Retinal pigment epithelial cell (primary cell): ENCODE measurements around the gene MAD1L1.

ENCODE experiments used
- DNase-seq: peaks from one replicate; pipeline ENCODE4 v3.0.0-alpha.2; 2010; ENCODE audit warnings: low read depth
- H3K4me3 ChIP-seq: 2 replicates; pipeline ENCODE4 v1.5.1; 2011; ENCODE audit warnings: mild to moderate bottlenecking, low read length, control low read depth, moderate library complexity
- TF ChIP-seq, protein P1 (sequence below): conservative IDR thresholded peaks from 2 replicates; pipeline ENCODE4 v1.5.1; 2011; ENCODE audit warnings: low read depth, low read length, control low read depth, inconsistent platforms

The MAD1L1 gene

DNA sequence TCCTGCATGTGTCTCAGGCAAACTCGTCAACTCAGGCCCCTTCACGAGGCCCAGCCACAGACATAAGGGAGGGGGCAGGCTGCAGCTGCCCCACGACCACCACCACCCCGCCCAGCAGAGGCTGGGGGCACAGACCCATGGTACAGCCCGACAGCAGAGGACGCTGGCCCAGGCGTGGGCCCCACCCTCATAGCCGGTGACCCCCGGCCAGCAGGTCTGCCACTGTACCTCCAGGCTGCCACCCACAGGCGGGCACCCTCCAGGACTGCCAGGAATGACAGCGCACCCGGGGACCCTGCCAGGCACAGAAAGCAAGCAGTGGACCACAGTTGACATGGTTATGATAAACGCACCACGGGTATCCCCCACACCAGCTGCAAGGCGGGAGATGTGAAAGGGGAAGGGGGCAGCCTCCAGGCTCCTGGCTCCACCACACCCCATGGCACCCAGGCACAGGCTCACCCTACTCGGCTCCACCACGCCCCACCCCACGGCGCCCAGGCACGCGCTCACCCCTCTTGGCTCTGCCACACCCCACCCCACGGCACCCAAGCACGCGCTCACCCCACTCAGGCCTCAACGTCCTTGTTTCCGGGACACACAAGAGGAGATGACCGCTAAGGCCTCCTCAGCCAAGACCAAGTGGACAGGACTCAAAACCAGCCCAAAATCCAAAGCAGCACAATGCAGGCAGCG is 135.9 kb downstream of the MAD1L1 start:
- TF ChIP-seq, protein P1, sequence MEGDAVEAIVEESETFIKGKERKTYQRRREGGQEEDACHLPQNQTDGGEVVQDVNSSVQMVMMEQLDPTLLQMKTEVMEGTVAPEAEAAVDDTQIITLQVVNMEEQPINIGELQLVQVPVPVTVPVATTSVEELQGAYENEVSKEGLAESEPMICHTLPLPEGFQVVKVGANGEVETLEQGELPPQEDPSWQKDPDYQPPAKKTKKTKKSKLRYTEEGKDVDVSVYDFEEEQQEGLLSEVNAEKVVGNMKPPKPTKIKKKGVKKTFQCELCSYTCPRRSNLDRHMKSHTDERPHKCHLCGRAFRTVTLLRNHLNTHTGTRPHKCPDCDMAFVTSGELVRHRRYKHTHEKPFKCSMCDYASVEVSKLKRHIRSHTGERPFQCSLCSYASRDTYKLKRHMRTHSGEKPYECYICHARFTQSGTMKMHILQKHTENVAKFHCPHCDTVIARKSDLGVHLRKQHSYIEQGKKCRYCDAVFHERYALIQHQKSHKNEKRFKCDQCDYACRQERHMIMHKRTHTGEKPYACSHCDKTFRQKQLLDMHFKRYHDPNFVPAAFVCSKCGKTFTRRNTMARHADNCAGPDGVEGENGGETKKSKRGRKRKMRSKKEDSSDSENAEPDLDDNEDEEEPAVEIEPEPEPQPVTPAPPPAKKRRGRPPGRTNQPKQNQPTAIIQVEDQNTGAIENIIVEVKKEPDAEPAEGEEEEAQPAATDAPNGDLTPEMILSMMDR, result no peak
- H3K4me3 ChIP-seq, result no peak overlapping the region
- DNase-seq, result no peak

DNA sequence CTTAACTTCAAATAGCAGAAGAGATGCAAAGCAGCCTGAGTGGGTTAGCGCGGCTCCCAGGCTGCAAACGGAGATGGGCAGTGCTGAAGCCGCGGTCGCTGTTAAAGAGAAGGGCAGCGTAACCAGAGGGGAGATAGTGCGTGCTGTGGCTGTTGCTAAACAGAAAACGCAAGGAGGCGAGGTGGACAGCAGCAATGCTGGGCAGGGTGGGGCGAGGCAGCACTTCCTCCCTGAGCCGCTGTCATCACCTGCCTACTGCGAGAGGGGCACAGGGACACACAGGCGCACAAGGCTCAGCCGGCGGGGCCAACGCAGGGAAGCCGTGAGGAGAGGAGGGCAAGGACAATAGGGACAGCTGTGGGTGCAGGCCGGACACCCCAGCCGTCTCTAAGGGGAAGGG is 137.3 kb downstream of the MAD1L1 start:
- TF ChIP-seq, protein P1, result no peak
- H3K4me3 ChIP-seq, result no peak overlapping the region
- no peak for DNase-seq

DNA sequence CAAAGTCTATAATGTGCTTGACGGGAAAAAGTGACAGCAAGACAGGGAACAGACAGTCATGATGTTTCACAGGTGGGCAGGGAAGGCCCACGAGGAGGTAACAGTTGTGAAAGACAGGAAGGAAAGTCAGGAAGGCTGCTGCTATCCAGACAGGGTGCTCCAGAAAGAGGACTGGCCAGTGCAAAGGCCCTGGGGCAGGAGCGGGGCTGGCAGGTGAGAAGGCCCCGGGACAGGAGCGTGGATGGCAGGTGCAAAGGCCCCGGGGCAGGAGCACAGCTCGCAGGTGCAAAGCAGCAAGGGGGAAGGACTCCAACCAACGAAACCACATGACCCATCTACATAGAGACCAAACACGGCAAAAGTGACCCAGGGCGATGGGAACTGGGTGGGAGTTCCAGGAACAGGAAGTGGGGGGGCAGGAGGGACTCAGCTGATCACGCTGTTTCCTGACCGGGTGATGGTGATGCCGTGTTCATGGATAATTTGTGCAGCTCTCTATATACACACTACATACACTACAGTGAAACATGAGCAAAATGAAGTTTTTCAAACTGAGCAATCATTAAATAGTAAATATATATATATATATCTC is 138.2 kb downstream of the MAD1L1 start:
- no peak overlapping the region for H3K4me3 ChIP-seq
- TF ChIP-seq, protein P1, result no peak
- no peak for DNase-seq

DNA sequence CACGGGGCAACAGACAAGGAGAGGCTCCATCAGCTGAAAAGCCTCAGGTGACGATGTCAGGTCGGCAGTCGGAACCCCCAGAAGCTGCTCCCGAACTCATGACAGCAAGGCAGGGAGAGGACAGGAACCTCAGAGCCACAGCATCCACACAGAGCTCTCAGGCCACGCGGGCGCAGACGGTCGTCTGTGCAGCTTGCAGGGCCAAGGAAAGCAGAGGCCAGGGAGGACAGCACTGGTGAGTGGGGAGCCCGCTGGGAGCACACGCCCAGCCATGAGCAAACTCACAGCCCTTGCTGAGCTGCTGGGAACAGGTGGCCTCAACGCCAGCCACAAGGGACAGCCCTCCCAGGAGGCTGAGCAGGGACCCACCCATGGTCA is 138.9 kb downstream of the MAD1L1 start:
- TF ChIP-seq, protein P1, result no peak
- no peak for DNase-seq

DNA sequence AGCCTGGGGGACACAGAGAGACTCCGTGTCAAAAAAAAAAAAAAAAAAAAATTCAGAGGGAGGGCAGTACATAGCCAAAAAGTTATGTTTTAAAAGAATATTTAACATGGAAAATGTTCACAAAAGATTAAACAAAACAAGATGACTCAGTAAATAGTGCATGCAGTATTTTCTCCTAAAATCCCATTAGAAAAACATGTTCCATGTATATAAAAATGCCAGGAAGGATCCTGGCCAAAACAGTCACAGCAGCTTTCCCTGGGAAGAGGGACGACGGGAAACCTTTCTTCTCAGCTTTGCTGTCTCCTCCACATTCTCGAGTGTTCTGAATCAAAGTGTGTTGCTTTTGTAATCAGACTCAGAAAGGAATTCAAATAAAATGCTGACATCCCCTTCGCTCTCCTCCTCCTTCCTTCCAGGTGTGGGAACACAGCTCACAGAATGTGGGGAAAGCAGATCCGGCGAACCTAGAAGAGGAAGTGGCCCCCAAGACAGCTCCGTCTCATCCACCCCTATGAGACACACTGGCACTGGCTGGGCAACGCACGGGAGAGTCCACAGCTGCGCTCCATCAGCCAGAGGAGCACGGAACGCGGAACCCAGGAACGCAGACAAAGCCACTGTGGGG is 139.4 kb downstream of the MAD1L1 start:
- TF ChIP-seq, protein P1, result no peak
- no peak for DNase-seq
- no peak overlapping the region for H3K4me3 ChIP-seq

More for the DNA sequence above, 138.9 kb downstream of the MAD1L1 start:
- no peak overlapping the region for H3K4me3 ChIP-seq

DNA sequence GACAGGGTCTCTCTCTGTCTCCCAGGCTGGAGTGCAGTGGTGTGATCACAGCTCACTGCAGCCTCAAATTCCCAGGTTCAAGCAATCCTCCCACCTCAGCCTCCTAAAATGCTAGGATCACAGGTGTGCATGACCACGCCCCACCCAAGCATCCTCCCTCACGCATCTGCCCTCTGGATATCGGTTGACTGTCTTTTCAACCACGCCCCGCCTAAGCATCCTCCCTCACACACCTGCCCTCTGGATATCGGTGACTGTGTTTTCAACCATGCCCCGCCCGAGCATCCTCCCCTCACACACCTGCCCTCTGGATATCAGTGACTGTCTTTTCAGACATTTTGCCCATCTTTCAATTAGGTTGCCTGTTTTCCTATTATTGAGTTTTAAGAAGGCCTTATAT is 140.5 kb downstream of the MAD1L1 start:
- TF ChIP-seq, protein P1, result no peak

More for the DNA sequence above, 140.5 kb downstream of the MAD1L1 start:
- DNase-seq, result no peak
- no peak overlapping the region for H3K4me3 ChIP-seq
